Measurements from ENCODE around the gene ZNF575. TPM values are rescaled to one million over a fixed set of nuclear protein-coding genes. Genes with fewer than 3 reads are reported as not detected.

The ZNF575 gene
- total RNA-seq, 1 experiment from 2014 or later = not detected

DNA sequence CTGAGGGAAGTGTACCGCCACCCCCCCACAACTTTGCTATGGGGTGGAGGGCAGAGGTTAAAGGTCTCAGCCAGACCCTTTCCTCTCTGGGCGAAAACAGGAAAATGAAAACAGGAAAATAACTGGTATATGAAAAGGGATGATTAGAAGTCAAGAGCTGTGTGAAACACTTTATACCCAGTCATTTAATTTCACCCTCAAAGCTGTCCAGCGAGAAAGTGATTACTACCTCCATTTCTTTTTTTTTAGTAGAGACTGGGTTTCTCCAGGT, 27.9 kb upstream of the ZNF575 start:
- Mint-ChIP-seq H3K4me1 (peaks cover 12 to 25% of the 10 kb centered on the region in 2 experiments), H3K36me3 (ENCODE audit: insufficient read depth in 1 of 3, low read depth in 3 of 3) (peaks cover 7 to 10% (median 9%) of the 10 kb centered on the region in 3 experiments; a peak in 5 of 7 replicates), H3K9me3 (no peaks in the 10 kb centered on the region; a peak in 1 of 5 replicates), H3K4me3 (peak overlapping the region; percentile 73 to 87), H3K27ac (no peak overlapping the region), H3K27me3 (ENCODE audit: low read depth) (peaks cover 12% of the 10 kb centered on the region)
- peak overlapping the region; percentile 28 for H3K9ac ChIP-seq (ENCODE audit: extremely low read depth, insufficient read length, low read length)
- no peak overlapping the region; the same call in 1 of the 2 replicates for H2BK15ac ChIP-seq (ENCODE audit: low read depth, low read length)
- H3T11ph ChIP-seq (ENCODE audit: low read length) = no peak overlapping the region
- H2AK5ac ChIP-seq (ENCODE audit: insufficient read length, low read length) = no peak overlapping the region
- no peak overlapping the region for H2AFZ ChIP-seq (ENCODE audit: low read length)
- no peak overlapping the region for H3K23ac ChIP-seq (ENCODE audit: insufficient read length, low read depth, low read length)
- H3K4ac ChIP-seq (ENCODE audit: low read depth, low read length) = no peak overlapping the region
- H4K91ac ChIP-seq (ENCODE audit: insufficient read length, low read depth, low read length) = no peak overlapping the region
- no peak overlapping the region for H3K56ac ChIP-seq (ENCODE audit: insufficient read length, low read depth, low read length)
- H3K4me1 ChIP-seq (ENCODE audit: insufficient read depth, low read length) = no peaks in the 10 kb centered on the region
- no peaks in the 10 kb centered on the region for H3K9me3 ChIP-seq (ENCODE audit: control insufficient read depth, low read depth, low read length)
- no peak overlapping the region for H2BK20ac ChIP-seq (ENCODE audit: low read depth, low read length, poor library complexity, severe bottlenecking)
- DNase-seq = no peak
- H3K14ac ChIP-seq (ENCODE audit: insufficient read depth, low read length) = no peak overlapping the region
- H2BK120ac ChIP-seq (ENCODE audit: low read depth, low read length, poor library complexity, severe bottlenecking) = no peak overlapping the region
- no peaks in the 10 kb centered on the region for H4K20me1 ChIP-seq (ENCODE audit: control insufficient read depth, insufficient read depth, insufficient read length)
- H3K79me2 ChIP-seq (ENCODE audit: insufficient read depth, low read length) = no peaks in the 10 kb centered on the region
- no peaks in the 10 kb centered on the region for H3K79me1 ChIP-seq (ENCODE audit: insufficient read depth, low read depth, low read length, poor library complexity, severe bottlenecking)
- no peak overlapping the region for H4K8ac ChIP-seq (replicated peaks; ENCODE audit: insufficient read length, low read depth, low read length)
- TF ChIP-seq, protein P1, sequence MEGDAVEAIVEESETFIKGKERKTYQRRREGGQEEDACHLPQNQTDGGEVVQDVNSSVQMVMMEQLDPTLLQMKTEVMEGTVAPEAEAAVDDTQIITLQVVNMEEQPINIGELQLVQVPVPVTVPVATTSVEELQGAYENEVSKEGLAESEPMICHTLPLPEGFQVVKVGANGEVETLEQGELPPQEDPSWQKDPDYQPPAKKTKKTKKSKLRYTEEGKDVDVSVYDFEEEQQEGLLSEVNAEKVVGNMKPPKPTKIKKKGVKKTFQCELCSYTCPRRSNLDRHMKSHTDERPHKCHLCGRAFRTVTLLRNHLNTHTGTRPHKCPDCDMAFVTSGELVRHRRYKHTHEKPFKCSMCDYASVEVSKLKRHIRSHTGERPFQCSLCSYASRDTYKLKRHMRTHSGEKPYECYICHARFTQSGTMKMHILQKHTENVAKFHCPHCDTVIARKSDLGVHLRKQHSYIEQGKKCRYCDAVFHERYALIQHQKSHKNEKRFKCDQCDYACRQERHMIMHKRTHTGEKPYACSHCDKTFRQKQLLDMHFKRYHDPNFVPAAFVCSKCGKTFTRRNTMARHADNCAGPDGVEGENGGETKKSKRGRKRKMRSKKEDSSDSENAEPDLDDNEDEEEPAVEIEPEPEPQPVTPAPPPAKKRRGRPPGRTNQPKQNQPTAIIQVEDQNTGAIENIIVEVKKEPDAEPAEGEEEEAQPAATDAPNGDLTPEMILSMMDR (conservative IDR thresholded peaks at IDR 0.05) = no peak
- peaks cover 4% of the 10 kb centered on the region; the same call in 1 of the 2 replicates for H3K27me3 ChIP-seq (ENCODE audit: insufficient read depth, low read length)
- H3K23me2 ChIP-seq (ENCODE audit: insufficient read length, low read depth, low read length, poor library complexity, severe bottlenecking) = peaks cover 21% of the 10 kb centered on the region
- no peak overlapping the region for H4K5ac ChIP-seq (ENCODE audit: insufficient read length, low read depth, low read length)
- H3K27ac ChIP-seq (ENCODE audit: insufficient read length, low read depth, low read length) = no peak overlapping the region
- peak overlapping the region; percentile 98 for H3K4me2 ChIP-seq (ENCODE audit: insufficient read depth, insufficient read length, low read length)
- H2BK12ac ChIP-seq (ENCODE audit: insufficient read length, low read depth, low read length) = no peak overlapping the region
- H2BK5ac ChIP-seq (ENCODE audit: insufficient read length, low read length) = no peak overlapping the region
- WGBS (ENCODE audit: extremely low coverage, insufficient read length, low lambda C conversion rate) = no CpG with 5 or more reads among the region's 3 CpGs
- H3K18ac ChIP-seq (ENCODE audit: insufficient read length, low read depth, low read length) = no peak overlapping the region
